Measurements from ENCODE around the gene CYTH1. TPM values are rescaled to one million over a fixed set of nuclear protein-coding genes. Genes with fewer than 3 reads are reported as not detected.

Gene CYTH1
- polyA plus RNA-seq, 1 experiment: 13.7 TPM

DNA sequence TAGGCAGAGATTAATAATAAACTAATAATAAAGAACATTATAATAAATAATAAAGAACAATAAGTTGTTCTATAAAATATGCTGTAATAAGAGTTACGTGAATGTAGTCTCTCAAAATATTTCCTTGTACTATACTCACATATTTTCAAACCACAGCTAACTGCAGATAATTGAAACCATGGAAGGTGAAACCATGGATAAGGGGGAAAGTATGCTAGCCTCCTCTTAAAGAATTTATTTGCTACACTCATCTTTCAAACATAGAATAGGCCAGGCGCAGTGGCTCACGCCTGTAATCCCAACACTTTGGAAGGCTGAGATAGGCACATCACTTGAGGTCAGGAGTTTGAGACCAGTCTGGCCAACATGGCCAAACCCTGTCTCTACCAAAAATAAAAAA is 18.5 kb downstream of the CYTH1 start:
- no peaks in the 10 kb centered on the region for H3K9me3 ChIP-seq (ENCODE audit: control insufficient read depth, insufficient read depth, low read length)
- no peaks in the 10 kb centered on the region for H3K27me3 ChIP-seq (ENCODE audit: control insufficient read depth, insufficient read depth, low read length)
- CTCF ChIA-PET: no interaction called here
- H3K4me3 ChIP-seq (ENCODE audit: low read depth, low read length): no peak overlapping the region
- no peak overlapping the region for H3K27ac ChIP-seq (ENCODE audit: low read depth, low read length)
- DNase-seq (ENCODE audit: low read depth, low spot score): no peak
- TF ChIP-seq CTCF (IDR thresholded peaks at IDR 0.05; ENCODE audit: low read depth, low read length): no peak
- POLR2A ChIA-PET: no interaction called here

- POLR2A ChIA-PET: no interaction called here
- no peak for DNase-seq (ENCODE audit: low read depth, low spot score)
- CTCF ChIA-PET: interaction anchor here (0.6 kb wide), 1 partner anchor 298 kb away, joined by 4 read pairs; no protein-coding TSS in a partner anchor
- TF ChIP-seq CTCF (IDR thresholded peaks at IDR 0.05; ENCODE audit: low read depth, low read length): no peak
- Histone ChIP-seq H3K27me3 (ENCODE audit: control insufficient read depth, insufficient read depth, low read length) (no peaks in the 10 kb centered on the region), H3K9me3 (ENCODE audit: control insufficient read depth, insufficient read depth, low read length) (no peaks in the 10 kb centered on the region), H3K27ac (ENCODE audit: low read depth, low read length) (no peak overlapping the region), H3K4me3 (ENCODE audit: low read depth, low read length) (no peak overlapping the region)
Observed at GRCh38 chr17:78761789-78762406, 20.2 kb downstream of the CYTH1 start.

DNA sequence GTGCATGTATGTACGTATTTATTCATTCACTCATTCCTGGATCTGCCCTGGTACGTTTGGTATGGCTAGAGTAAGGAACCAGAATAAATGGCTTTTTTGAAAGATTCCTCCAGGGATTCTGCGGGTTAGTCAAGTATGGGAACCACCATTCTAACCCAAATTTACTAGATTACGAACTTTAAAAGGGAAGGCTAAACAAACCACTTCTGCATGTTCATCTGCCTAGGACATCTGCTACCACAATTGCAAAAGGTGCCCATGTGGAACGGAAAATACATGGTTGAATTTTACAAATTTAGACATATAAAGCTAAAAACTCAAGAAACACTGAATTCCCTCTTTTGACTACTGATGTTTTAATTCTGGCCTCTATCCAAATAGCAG is 22.1 kb downstream of the CYTH1 start:
- Histone ChIP-seq H3K27ac (ENCODE audit: low read depth, low read length) (no peak overlapping the region), H3K9me3 (ENCODE audit: control insufficient read depth, insufficient read depth, low read length) (peaks cover 2% of the 10 kb centered on the region; the same call in 1 of the 2 replicates), H3K4me3 (ENCODE audit: low read depth, low read length) (no peak overlapping the region), H3K27me3 (ENCODE audit: control insufficient read depth, insufficient read depth, low read length) (no peaks in the 10 kb centered on the region)
- no peak for DNase-seq (ENCODE audit: low read depth, low spot score)
- ChIA-PET POLR2A (no interaction called here), CTCF (no interaction called here)
- no peak for TF ChIP-seq CTCF (IDR thresholded peaks at IDR 0.05; ENCODE audit: low read depth, low read length)

DNA sequence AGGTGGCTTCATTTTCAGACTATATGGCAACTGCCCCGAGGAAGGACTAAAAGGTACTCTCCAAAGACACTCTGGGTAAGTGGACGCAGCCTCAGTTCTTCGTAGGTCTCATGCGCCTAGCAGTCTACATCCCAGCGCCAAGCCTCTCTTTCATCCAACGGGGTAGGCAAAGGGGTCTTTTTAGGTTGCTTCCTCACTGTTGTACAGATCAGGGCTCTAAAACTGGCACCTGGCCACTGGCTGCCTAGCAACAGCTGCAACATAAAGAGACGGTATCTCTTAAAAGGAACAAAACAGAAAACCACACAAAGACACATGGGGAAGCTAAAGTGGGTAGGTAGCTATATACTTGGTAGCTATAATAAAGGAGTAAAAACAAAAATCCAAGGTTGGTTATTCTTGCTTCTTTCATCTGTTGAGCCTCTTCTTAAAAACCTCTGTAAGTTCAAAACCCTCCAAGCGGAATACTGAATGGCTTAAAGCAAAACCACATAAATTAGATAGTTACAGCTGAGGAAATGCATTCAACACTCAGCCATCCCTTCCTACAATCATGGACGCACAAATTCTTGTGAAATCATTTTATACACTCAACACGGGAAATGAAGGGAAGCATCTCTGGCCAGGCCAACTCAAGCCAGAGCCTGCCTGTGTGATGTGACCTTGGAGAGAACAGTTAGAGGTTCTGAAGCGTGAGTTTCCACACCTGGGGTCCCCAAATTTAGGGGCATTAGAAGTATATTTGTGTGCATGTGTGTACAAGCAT is 22.7 kb downstream of the CYTH1 start:
- Histone ChIP-seq H3K9me3 (ENCODE audit: control insufficient read depth, insufficient read depth, low read length) (peaks cover 2% of the 10 kb centered on the region; the same call in 1 of the 2 replicates), H3K27me3 (ENCODE audit: control insufficient read depth, insufficient read depth, low read length) (no peaks in the 10 kb centered on the region), H3K27ac (ENCODE audit: low read depth, low read length) (no peak overlapping the region), H3K4me3 (ENCODE audit: low read depth, low read length) (no peak overlapping the region)
- TF ChIP-seq CTCF (IDR thresholded peaks at IDR 0.05; ENCODE audit: low read depth, low read length): no peak
- ChIA-PET POLR2A (no interaction called here), CTCF (no interaction called here)
- no peak for DNase-seq (ENCODE audit: low read depth, low spot score)
